GM18867 (cell line): ENCODE results near the gene ZFHX3.
A peak's percentile ranks its signal among the peaks of the same experiment; 100 is the strongest.

Source experiments
- ATAC-seq: cut with Tn5 transposase; IDR thresholded peaks from one replicate; pipeline ENCODE4 v1.9.1; 2021; ENCODE audit warnings: mild to moderate bottlenecking, moderate library complexity; ENCODE audit not compliant: unreplicated experiment

The ZFHX3 gene

DNA sequence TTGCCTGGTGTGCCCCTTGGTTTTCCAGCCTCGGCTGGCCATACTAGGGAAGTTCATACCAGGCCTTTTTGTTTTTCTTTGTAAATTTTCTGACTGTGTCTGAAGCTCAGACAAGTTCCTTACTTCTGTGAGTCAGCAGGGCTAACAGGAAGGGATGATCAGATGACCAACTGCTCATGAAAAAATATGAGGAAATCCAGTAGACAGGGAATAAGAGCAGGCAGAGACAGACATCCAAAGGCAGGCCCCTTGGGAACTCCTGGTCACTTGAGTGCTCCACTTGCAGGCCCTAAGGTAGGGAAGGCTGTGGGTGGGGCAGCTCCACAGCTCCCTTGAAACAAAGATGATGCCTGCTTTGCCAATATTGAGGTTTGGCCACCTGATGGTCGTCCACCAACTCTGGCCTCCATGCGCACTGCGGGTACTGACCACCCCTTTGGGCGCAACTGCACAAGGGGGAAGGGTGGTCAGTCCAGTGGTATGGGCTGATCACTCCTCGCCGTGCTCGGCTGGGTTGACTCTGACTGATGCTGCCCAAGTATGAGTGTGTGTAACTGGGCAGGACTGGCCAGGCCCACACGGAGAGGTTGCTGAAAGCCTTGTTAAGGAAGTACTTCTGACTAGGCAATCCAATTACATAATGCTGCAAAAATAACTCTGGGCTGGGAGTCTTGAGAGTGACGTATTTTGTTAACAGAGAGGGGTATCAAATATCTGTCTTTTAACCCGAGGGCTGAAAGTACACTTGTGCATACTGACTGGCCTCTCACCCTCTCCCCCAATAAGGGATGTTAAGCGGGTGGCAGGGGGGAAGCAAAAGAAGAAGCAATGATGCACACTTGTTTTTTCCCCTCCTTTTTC, 20.8 kb upstream of the ZFHX3 start:
- no peak for ATAC-seq

DNA sequence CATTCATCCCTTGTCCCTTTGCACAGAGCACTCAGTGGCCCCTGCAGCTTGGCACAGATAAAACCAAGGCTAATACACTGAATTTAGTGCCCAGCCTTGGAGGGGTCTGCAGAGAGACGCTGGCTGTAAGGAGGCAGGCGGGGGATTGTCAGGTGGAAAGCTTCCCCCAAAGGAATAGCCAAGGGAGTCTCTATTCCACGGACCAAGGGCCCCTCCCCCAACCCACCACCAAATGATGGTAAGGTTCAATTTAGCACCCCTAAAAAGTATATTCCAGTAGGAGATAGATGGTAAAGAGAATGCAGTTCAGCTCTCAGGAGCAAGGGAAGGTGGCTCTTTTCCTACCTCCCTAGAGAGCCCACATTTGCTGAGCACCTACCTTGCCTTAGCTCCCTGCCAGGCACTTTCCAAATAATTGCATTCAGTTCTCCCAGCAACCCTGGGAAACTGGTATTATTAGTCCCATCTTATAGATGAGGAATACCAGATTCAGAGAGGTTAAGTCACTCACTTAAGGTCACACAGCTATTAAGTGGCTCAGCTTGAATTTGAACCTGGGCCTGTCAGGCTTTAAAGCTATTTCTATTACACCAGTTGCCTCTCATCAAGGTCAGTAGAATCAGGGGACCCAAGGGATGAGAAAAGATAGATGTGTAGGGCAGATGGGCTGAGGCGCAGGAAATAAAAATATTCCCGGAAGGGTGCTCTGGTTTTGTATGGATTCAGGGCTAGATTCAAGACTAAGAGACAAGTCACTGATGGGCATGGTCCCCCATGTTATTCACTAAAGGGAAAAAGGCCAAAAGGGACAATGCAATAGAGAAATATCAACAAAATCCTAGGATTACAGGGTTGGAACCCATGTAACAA, 20.0 kb upstream of the ZFHX3 start:
- no peak for ATAC-seq

DNA sequence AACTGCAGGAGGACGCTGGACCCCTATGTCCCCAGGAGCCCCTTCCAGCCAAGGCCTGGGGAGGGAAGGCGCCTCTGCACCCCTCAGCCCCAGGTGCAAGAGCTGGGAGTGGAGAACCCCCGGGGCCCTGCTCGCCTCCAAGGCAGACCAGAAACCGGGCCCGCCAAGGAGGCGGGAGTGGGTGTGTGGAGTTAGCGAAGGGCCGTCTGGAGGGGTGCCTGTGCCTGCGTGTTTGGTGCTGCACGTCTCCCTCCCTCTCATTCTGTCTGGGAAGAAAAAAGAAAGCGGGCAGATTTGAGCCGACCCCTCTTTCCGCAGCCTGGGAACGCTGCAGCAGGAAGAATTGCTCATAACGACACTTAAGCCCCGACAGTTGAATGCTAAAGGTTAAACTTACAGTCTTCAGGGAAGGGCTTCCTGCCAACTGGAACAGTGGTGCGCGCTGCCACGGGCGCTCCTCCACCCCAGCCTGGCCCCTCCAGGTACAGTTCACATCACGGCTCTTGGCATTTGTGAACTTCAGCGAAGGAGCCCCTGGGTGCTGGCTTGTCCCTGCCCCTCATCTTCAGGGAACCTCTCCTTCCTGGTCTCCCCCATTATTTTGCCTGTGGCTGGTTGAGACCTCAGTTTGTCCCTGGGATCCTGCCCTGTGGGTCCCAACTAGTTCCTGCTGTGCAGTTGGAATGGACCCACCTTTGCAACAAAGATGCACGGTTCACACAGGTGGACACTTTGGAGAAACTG, 19.2 kb upstream of the ZFHX3 start:
- ATAC-seq, result no peak

DNA sequence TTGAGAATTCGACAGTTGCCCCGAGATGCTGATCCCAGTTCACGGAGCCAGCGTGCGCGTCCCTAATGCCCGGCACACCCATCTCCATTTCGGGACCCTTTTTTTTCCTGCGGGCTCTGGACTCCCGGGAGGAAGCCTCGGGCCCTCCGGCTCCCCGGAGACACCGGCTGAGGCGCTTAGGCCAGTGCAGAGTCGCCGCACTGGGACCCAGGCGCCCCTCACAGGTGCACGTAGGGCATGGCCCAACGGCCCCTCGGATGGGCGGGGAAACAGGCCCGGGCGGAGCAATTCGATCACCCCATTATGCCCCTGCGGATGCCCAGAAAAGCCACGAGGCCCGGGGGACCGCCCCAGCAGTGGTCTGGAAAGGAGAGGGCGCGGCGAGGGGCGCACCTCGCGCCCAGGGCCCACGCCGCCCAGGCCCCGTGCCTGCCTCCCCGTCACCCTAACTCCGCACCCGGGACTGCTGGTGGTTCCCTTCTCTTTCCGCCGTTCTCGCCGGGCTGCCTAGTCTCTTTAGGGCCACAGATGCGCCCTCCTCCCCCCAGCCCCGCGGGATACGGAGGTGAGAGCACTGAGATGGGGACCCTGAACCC, 18.5 kb upstream of the ZFHX3 start:
- no peak for ATAC-seq

DNA sequence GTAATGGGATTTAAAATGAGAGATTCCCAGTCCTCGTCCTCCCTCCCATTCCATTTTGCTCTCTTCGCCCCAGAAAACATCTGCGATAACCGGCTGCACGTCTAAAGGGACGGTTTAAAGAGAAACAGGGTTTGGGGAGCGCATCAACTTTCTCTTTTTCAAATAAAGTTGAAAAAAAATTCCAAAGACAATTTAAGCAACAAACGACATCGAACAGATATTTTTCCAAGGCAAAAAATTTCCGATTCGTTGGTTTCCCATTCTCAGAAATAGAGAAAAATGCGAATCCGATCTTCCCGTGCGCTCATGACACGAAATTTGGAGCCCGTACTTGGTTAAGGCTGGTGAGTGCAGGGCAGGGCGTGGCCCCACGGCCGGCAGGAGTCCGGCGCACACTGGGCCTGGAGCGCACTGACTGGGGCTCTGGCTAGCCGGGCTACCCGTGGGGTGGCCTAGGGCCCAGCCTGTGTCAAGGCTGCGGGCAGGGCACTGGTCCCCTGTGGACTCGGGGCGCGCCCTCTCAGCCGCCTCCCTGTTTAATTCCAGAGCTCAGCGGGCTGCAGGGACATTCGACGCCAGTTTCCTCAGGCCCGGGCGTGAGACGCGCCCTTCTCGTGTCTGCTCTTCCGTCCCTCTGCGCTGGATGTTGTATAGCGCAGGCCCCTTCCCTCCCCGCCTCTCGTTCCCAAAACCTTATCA, 17.9 kb upstream of the ZFHX3 start:
- no peak for ATAC-seq

DNA sequence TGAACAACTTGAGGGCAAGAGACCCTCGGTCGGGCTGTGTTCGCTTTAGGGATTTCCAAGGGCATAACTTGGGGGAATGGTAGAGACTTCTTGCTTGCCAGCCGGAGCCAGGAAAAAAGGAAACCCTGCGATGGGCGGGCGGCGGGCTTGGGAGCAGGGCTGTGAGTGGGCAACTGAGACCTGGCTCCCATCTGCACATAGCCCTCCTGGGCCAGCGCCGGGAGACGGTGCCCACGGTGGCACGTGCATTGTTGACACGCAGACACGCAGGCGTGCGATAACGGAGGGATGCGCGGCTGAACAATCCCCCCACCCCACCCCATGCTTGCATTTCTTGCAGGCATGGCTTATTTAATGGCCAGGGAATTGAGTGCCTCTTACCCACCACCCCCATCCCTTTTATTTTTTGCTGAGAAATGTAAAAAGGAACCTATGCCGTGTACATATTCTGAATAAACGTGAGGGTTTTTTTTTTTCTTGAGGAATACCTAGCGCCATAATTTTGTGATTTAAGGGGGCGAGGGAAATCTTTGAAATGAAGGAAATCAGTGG, 17.1 kb upstream of the ZFHX3 start:
- ATAC-seq, result no peak

DNA sequence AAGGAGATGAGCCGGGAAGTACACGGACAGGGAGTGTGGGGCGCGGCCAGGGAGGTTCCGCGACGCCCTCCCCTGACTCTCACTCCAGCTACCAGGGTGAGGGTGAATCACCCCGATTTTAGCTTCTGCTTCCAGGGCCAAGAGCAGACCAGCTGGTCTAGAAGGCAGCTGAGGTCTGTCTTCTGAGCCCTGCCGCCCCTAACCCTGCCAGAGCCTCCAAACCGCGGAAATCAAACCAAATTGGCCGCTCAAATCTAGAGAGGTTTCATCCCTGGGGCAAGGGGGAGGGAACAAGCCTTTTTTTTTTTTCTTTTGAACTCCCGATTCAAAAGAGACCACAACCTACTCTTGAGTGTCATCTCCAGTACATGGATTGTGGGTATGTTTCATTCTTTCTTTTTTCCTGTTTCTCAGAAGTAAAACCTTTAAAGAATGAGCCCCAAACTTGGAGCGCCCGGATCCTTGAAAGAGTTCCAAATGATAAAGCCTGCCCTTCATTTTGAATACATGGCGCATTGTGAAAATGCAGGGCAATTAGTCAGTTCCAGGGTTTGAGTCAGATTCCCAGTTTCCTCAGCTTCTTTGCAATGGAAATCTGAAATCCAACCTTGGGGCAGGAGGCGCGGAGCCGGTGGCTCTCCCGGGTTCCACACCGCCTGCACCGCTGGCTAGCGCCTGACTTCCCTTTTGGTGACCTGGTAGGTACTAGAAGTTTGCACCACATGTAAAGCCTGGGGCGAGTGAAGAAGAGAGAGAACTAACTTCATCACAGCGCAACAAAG, 16.5 kb upstream of the ZFHX3 start:
- no peak for ATAC-seq

DNA sequence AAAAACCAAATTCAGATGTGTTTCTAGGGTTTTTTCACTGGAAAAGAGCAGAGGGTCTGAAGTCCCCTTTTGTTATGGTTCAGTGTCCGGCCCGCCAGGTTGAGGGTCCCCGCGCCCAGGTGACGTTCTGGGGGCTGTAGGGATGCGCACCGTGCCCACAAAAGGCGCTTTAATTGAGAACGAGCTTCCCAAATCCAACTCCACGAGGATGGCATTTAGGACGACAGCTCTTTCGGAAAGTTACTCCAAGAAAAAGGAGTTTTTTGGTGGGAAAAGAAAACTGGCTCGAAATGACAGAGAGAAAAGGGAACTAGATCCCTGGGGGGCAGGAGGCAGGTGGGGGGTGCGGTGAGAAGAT, 15.9 kb upstream of the ZFHX3 start:
- ATAC-seq, result no peak

DNA sequence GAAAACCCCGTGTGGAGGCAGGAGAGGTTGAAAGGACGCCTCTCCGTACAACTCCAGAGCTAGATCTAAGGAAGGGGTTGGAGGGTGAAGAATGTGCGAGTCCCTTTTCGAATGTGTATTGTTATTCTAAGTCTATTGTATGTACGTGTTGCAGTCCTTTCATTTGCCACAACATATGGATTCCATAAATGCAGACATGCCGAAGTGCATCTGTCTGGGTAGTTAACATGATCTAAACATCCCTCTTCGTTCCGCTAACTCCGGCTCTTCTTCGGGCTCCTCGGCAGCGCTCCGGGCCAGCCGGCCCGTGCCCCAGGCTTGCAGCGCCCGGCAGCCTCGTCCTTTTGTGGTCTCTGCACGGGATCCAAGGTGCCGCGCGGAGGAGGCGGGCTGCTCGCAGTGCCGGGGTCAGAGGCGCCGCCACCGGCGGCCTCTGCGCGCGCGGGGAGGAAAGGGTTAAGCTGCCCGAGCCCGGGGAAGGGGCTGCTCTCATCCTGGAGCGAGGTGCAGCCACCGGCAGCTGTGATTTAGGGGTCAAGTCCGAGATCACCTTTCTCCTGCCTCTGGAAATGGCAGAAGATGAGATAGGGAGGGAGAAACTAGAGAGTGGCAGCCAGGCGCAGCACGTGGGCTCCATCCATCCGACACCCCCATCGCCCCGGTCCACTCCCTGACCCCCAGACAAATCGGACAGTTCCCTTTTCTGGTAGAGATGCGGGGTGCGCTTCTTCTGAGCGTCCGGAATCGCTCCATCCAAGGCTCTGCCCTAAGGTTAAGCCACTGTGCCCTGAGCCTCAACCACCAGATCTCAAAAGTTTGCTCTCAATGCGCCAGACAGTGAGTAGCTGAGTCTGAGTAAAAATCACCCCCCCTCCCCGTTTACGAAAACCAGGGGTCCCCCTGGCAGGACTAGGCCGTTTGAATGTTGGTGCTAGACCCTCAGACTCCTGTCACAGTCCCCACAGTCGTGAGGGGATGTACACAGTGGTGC, 15.1 kb upstream of the ZFHX3 start:
- no peak for ATAC-seq

DNA sequence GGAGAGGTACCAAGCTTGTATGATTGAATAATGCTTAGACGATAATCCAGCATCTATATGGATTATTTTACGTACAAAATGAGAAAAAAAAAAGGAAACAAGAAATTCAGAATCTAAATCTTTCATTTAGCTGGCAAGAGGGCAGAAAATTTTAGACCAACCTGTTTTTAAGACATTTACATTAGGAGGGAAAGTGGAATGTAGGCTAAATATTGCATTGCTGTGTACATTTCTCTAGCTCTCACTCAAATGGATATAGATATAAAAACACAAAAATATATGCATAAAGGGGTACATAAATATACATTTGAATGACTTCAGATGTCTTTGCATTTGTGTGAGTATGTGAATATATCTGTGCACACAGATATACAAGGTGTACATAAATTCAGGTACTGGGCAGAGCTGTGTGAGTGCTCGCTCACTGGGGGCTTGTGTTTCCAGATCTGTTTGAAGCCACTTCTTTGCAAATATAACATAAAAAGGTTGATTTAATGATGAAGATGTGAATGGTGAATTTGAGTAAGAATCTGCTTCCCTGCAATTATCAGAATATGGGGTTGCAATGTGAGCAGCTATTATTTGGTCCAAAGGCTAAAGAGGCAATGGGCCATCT, 14.2 kb upstream of the ZFHX3 start:
- no peak for ATAC-seq

DNA sequence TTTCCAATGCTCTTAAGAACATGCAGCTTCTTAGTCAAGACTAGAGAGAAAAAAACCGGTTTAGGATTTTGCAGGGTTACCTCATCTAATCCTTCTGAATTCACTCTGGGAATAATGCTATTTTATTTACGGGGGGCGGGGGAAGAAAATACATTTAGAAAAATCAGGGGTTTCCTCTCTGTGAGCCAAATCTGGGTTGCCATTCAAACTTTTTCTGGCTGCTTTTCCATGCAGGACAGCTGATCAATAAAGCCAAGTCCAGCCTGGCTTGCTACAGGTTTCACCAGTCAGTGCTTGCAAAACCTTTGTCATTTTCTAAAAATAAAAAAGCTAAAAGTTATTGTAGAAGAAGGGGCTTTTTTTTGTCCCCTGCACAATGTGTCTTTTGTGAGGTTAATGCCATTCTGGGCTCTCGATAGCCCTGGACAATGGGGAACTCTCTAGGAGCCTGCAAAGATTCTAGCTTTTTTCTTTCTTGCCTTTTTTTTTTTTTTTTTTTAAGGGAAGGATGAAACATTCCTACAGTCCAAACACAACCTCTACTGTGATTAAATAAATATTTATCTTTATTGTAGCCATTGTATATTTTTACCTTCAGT, 13.1 kb upstream of the ZFHX3 start:
- no peak for ATAC-seq

DNA sequence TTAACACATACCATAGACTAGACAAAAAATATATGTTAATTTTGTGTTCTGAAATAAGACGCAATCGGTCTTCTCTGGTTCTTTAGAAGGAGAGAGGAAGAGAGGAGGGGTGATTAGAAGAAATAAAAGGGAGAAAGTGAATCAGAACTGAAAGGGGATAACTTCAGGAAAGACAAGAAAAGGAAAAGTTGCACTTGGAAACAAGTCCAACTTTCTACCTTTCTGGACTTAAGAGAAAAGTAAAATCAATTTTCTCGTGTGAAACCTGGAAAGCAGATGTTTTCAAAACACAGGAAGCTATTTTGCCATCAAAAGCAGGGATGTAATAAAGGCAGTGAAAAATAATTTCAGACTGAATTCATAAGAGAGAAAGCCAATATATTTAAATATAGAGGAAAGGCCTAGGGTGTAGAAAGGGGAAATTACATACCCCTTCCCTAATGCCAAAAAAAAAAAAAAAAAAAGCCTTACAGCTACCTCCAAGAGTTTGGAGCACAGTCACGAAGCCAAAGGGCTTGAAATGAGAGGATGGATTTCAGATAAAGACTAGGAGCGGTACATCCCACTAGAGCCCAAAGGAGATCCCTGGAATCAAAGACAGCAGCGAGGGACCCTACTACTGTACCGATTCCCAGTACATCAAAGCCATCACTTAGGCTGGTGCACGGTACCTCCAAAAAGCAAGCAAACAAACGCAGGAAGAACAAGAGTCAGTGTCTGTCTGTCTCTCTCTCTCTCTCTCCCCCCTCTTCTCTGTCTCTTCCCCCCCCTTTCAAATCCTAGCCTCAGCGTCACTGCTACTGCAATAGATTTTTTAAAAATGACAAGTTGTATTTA, 12.1 kb upstream of the ZFHX3 start:
- ATAC-seq, result no peak

DNA sequence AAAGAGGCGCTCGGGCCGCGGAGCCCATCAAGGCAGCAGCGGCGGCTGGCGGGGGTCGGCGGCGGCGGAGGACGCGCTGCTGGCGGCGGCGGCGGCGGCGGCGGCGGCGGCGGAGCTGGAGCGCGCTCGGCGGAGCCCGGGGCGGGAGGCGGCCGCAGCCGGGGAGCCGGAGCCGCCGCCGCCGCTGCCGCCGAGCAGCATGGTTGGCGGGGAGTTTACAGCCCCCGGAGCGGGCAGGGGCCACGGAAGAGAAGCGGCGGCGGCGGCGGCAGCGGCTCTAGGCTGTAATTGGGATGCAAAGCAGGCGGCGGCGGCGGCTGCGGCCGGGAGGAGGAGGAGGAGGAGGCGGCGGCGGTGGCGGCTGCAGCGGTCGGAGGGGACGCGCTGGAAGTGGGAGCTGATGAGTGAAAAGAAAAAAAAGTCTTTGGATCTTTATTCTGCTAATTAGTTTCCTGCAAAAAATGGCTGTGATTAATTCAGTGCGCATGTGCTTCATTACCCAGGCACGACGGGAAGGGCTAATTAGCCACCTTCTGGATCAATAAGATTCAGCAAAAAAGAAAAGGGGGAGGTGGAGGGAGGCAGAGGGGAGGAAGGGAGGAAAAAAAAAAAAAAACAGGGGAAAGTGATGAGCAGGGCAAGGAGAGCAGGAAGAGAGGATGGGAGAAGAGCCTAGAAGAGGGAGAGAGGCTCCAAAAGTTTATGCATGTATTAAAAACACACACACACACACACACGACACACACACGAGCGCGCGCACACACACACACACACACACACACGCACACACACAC, 10.9 kb upstream of the ZFHX3 start:
- ATAC-seq, result peak; percentile 31

DNA sequence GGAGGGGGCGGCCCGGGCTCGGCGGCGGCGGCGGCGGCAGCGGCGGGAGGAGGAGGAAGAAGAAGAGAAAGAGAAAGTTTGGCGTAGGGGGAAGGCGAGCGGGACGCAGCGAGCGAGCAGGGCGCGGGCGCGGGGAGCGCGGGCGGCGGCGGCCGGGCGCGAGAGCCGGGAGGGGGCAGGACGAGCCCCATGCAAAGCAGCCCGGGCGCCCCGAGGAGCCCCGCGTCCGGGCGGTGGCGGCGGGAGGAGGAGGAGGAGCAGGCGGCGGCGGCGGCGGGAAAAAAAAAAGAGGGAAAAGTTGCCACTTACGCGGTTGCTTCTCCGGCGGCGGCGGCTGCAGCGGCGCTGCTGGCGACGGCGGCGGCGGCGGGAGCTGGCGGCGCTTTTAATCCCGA, 10.3 kb upstream of the ZFHX3 start:
- peak; percentile 83 for ATAC-seq

DNA sequence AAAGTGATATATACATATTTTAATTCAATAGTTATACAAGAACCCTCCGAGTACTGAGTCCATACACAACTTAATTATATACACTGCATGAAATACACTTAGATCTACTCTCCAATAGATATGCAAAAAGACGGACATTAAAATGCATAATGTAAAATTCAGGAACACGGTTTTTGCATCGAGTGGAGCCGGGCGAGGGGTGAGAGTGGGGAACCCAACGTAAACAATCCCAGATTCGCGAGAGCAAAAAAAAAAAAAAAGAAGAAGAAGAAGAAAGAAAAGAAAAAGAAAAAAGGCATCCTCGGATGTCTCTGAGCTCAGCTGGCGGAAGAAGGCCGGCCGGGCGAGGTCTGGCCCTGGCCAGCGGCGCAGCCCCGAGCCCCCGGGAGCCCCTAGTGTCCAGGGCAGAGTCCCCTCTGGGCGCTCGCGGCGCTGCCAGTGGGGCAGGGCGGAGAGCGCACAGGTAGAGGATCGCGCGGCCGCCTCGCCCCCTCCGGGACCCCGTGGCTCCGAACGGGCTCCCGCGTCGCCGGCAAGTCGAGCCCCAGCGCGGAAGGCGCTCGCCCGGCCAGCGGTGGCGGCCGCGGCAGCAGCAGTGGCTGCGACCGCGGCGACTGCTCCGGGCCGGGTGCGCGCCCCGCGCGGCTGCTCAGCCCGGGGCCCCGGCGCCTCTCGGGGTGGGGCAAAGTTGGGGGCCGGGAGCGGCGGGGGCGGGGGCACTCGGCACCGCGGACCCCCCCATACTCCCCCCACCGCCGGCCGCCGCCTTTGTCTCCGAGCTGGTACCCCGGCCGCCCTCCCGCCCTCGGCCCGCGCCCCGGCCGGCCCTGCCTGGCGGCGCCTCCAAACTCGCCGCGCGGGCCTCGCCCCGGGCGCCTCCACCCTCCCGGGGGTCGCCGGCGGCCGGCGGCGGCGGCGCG, 9.6 kb upstream of the ZFHX3 start:
- ATAC-seq, result peak; percentile 49
